ENCODE results near the gene MRPL18. TPM values are rescaled to one million over a fixed set of nuclear protein-coding genes. Genes with fewer than 3 reads are reported as not detected.

Gene MRPL18
- total and polyA plus RNA-seq, 4 experiments from 2014 or later, result 43.9 to 105 (median 56.8) TPM

DNA sequence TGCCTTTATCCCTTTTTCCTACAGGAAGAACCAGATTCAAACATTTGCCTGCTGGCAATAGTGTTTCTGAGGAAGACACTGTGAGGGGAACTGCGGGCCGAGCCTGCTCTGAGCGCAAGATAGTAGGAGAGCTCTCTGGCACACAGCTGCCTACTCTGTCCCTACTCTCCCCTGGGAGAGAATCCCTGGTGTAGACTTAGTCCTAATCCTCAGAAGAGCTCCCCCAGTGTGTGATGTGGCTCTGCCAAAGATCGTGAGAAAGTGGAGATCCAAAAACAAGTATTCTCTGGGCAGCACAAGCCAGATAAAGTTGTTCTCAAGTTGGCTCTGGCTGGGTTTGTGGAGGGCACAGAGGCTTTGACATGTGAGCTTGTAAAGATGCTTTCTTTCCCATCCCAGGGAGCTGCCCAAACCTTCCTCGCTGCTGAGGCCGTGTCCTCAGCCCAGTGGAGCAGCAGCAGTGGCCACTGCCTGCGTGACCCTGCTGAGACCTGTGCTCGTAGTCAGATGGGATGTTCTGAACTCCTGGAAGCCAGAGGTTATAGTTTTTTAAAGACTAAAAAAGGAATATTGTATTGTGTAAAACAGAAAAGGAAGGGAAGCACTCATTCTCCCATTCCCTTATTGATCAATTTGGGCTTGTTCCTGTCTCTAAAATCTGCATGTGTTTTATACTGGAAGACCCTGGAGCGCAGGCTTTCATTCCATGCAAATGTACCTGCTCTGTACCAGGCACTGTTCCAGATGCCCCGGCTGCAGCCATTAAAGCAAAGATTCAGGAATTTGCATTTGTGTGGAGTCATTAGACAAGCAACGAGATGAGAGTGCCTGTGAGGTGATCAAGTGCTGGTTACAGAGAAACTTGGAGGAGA is 40.5 kb downstream of the MRPL18 start:
- H3K36me3 Mint-ChIP-seq, result no peaks in the 10 kb centered on the region
- peak overlapping the region in 1 of 7 donors; percentile 37 for H3K27ac Mint-ChIP-seq
- POLR2A ChIA-PET (ENCODE audit: partially characterized antibody), result no interaction called here
- no peak for DNase-seq
- peaks cover 4% of the 10 kb centered on the region for H3K4me1 ChIP-seq (ENCODE audit: insufficient read depth, low read length)
- H3K36me3 ChIP-seq (ENCODE audit: insufficient read depth, low read length), result no peaks in the 10 kb centered on the region
- no peaks in the 10 kb centered on the region for H3K9me3 ChIP-seq (ENCODE audit: control insufficient read depth in 1 of 2, low read length in 2 of 2)
- CTCF ChIA-PET (ENCODE audit: partially characterized antibody), result interaction anchor here (1.1 kb wide), 1 partner anchor 22 kb away, joined by 3 read pairs; no protein-coding TSS in a partner anchor
- intact Hi-C loops (cut with micrococcal nuclease), result no loop called here
- peaks cover 0 to 1% of the 10 kb centered on the region in 2 donors for H3K27me3 Mint-ChIP-seq
- peaks cover 7 to 9% (median 9%) of the 10 kb centered on the region in 4 donors for H3K4me1 Mint-ChIP-seq
- H3K4me3 Mint-ChIP-seq, result no peak overlapping the region
- no peaks in the 10 kb centered on the region for H3K27me3 ChIP-seq (ENCODE audit: insufficient read depth, low read length)
- no peak overlapping the region for H3K27ac ChIP-seq (ENCODE audit: low read depth, low read length)
- H3K9me3 Mint-ChIP-seq, result no peaks in the 10 kb centered on the region
- H3K4me3 ChIP-seq (ENCODE audit: low read length in 2 of 2), result no peak overlapping the region

DNA sequence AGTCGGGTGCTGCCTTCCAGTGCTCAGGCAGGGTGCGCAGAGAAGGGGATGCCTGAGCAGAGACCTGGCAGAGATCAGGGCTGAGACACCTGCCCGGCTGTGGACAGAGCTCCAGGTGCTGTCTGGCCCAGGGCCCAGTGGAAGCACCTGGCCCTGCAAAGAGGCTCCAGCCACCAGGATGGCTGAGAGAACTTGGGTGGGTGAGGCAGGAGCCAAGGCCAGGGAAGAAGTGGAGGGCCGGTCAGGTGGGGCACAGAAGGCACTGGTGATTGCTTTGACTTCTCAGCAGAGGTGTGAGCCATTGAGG is 41.1 kb downstream of the MRPL18 start:
- intact Hi-C loops (cut with micrococcal nuclease), result no loop called here
- H3K27me3 Mint-ChIP-seq, result peaks cover 0 to 1% of the 10 kb centered on the region in 2 donors
- no peak overlapping the region for H3K4me3 Mint-ChIP-seq
- peaks cover 7 to 9% (median 9%) of the 10 kb centered on the region in 4 donors for H3K4me1 Mint-ChIP-seq
- ChIA-PET CTCF (ENCODE audit: partially characterized antibody) (no interaction called here), POLR2A (ENCODE audit: partially characterized antibody) (no interaction called here)
- H3K9me3 Mint-ChIP-seq, result no peaks in the 10 kb centered on the region
- Histone ChIP-seq H3K27ac (ENCODE audit: low read depth, low read length) (no peak overlapping the region), H3K36me3 (ENCODE audit: insufficient read depth, low read length) (no peaks in the 10 kb centered on the region), H3K9me3 (ENCODE audit: control insufficient read depth in 1 of 2, low read length in 2 of 2) (no peaks in the 10 kb centered on the region), H3K4me1 (ENCODE audit: insufficient read depth, low read length) (peaks cover 4% of the 10 kb centered on the region), H3K27me3 (ENCODE audit: insufficient read depth, low read length) (no peaks in the 10 kb centered on the region), H3K4me3 (ENCODE audit: low read length in 2 of 2) (no peak overlapping the region)
- DNase-seq, result no peak
- H3K36me3 Mint-ChIP-seq, result no peaks in the 10 kb centered on the region
- H3K27ac Mint-ChIP-seq, result peak overlapping the region in 1 of 7 donors; percentile 93

DNA sequence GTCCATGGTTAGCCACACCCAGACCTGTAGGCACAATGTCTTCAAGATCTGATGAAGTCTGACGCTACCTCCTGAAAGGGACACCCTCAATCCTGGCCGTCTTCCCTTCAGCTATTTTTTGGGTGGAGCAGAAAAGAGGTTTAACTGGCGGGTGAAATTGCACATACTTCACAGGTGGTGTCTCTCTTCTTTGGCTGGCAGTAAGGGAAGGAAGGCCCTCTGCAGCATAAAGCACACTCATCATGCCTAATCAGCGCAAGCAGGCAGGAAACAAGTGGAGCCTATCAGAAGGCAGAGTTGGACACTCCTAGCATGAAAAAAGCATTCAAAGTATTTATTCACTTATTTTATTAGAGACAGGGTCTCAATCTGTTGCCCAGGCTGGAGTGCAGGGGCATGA is 42.7 kb downstream of the MRPL18 start:
- intact Hi-C loops (cut with micrococcal nuclease), result no loop called here
- CTCF ChIA-PET (ENCODE audit: partially characterized antibody), result interaction anchor here (1.1 kb wide), 1 partner anchor 623 kb away, joined by 3 read pairs; no protein-coding TSS in a partner anchor

DNA sequence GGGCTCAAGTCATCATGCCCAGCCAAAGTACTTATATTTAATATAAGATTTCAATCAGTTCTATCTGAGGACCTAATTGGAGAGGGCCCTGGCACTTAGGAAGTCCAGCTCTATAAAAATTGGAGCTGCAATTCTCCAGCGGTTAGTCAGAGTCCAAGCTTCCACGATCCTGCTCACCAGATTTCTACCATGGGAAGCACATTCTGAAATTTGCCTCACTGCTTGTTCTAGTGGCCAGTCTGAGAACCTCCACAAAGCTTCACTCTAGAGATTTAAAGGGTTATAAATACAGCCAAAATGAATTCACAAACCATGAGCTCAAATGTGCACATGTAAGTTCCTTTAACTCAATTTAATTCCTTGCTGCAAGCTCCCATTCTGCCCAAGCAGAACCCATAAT is 43.3 kb downstream of the MRPL18 start:
- intact Hi-C loops (cut with micrococcal nuclease), result no loop called here
- Histone ChIP-seq H3K27me3 (ENCODE audit: insufficient read depth, low read length) (no peaks in the 10 kb centered on the region), H3K27ac (ENCODE audit: low read depth, low read length) (no peak overlapping the region), H3K9me3 (ENCODE audit: control insufficient read depth in 1 of 2, low read length in 2 of 2) (no peaks in the 10 kb centered on the region), H3K4me3 (ENCODE audit: low read length in 2 of 2) (no peak overlapping the region), H3K4me1 (ENCODE audit: insufficient read depth, low read length) (peaks cover 4% of the 10 kb centered on the region), H3K36me3 (ENCODE audit: insufficient read depth, low read length) (no peaks in the 10 kb centered on the region)
- Mint-ChIP-seq H3K36me3 (no peaks in the 10 kb centered on the region), H3K27me3 (peaks cover 1 to 3% of the 10 kb centered on the region in 2 donors), H3K27ac (no peak overlapping the region), H3K9me3 (no peaks in the 10 kb centered on the region), H3K4me3 (no peak overlapping the region), H3K4me1 (peaks cover 7 to 9% (median 9%) of the 10 kb centered on the region in 4 donors)
- ChIA-PET CTCF (ENCODE audit: partially characterized antibody) (interaction anchor here (0.5 to 1.1 kb wide), 2 partner anchors 113 to 622 kb away, joined by 3 read pairs; no protein-coding TSS in a partner anchor), POLR2A (ENCODE audit: partially characterized antibody) (interaction anchor here (0.5 to 0.8 kb wide), 3 partner anchors 14 to 229 kb away, joined by 3 read pairs; partner anchors contain the start of gene MRPL18)
- DNase-seq, result no peak

More for the DNA sequence above, 42.7 kb downstream of the MRPL18 start:
- Mint-ChIP-seq H3K36me3 (no peaks in the 10 kb centered on the region), H3K4me1 (peaks cover 7 to 9% (median 9%) of the 10 kb centered on the region in 4 donors), H3K27ac (no peak overlapping the region), H3K27me3 (peaks cover 0 to 1% of the 10 kb centered on the region in 2 donors), H3K4me3 (no peak overlapping the region), H3K9me3 (no peaks in the 10 kb centered on the region)
- H3K4me1 ChIP-seq (ENCODE audit: insufficient read depth, low read length), result peaks cover 4% of the 10 kb centered on the region
- POLR2A ChIA-PET (ENCODE audit: partially characterized antibody), result no interaction called here
- no peak overlapping the region for H3K4me3 ChIP-seq (ENCODE audit: low read length in 2 of 2)
- H3K27me3 ChIP-seq (ENCODE audit: insufficient read depth, low read length), result no peaks in the 10 kb centered on the region
- H3K27ac ChIP-seq (ENCODE audit: low read depth, low read length), result no peak overlapping the region
- no peak for DNase-seq
- H3K36me3 ChIP-seq (ENCODE audit: insufficient read depth, low read length), result no peaks in the 10 kb centered on the region
- H3K9me3 ChIP-seq (ENCODE audit: control insufficient read depth in 1 of 2, low read length in 2 of 2), result no peaks in the 10 kb centered on the region

DNA sequence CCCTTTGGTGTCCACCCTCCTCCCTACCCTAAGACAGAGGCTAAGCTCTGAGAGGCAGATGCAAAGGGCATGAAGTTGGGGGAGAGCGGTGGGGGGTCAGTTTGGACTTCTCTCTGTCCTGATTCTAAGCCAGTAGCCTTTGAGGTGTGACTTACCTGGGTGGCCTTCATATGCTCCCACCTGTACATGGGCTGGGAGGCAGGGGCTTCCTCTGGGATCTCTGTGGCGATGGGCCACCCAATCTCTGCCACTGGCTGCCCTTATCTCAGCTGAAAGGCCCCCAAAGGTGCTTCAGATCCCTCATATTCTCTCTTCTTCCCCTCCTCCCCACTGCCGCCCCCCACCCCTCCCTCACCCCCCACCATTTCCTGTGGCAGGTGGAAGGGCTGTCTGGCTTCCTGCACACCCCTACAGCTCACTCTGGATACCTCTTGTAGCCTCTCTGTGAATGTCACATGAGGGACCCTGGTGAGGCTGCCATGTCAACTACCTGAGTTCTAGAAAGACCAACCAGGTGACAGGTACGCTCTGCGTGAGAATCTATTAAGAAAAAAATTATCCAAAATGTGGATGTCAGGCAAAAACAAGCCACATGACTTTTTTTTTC is 43.8 kb downstream of the MRPL18 start:
- ChIA-PET POLR2A (ENCODE audit: partially characterized antibody) (interaction anchor here (0.5 to 0.8 kb wide), 3 partner anchors 14 to 228 kb away, joined by 3 read pairs; partner anchors contain the start of gene MRPL18), CTCF (ENCODE audit: partially characterized antibody) (interaction anchor here (0.5 kb wide), 1 partner anchor 114 kb away, joined by 3 read pairs; no protein-coding TSS in a partner anchor)
- no peak overlapping the region for H3K4me3 Mint-ChIP-seq

DNA sequence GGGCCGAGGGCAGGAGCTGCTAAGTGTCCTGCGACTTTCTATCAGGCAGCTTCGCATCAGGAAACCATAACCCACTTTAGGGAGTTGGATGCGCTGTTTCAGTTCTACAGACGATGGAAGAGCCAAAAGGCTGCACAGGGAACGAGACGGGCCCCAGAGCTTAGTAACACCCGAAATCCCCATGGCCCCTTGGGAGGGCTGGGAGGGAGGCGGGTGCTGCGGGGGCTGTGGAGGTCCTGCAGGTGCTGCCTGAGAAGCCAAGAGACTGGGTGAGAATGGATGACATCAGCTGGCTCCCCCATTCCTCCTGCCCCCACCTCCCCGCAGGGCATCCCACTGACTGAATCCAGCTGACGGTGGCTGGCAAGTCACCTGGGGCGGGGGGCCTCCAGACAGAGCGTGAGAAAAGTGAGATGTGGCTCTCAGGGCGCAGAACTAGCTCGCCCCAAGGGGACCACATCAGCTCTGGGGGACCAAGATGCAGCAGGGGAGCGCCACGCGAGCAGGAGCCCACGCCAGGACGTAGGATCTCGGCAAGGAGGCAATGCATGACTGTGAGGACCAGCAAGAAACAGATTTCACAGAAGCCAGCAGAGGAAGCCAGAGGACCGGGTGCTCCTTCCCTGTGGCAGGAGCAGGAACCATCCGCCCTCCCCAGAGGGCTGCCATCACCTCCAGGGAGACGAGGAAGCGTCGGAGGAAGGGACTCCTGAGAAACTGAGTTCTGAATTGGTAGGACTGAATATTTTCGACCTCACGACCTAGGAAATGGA is 46.6 kb downstream of the MRPL18 start:
- ChIA-PET CTCF (ENCODE audit: partially characterized antibody) (no interaction called here), POLR2A (ENCODE audit: partially characterized antibody) (no interaction called here)
- no peak overlapping the region for H3K27ac ChIP-seq (ENCODE audit: low read depth, low read length)
- Mint-ChIP-seq H3K27ac (no peak overlapping the region), H3K4me1 (peaks cover 3 to 6% (median 5%) of the 10 kb centered on the region in 4 donors), H3K4me3 (no peak overlapping the region), H3K9me3 (no peaks in the 10 kb centered on the region), H3K36me3 (no peaks in the 10 kb centered on the region), H3K27me3 (peaks cover 6 to 7% of the 10 kb centered on the region in 2 donors)
- no peaks in the 10 kb centered on the region for H3K9me3 ChIP-seq (ENCODE audit: control insufficient read depth in 1 of 2, low read length in 2 of 2)
- H3K27me3 ChIP-seq (ENCODE audit: insufficient read depth, low read length), result no peaks in the 10 kb centered on the region
- no peak overlapping the region for H3K4me3 ChIP-seq (ENCODE audit: low read length in 2 of 2)
- no peak for DNase-seq
- H3K4me1 ChIP-seq (ENCODE audit: insufficient read depth, low read length), result peaks cover 4% of the 10 kb centered on the region
- intact Hi-C loops (cut with micrococcal nuclease), result no loop called here
- no peaks in the 10 kb centered on the region for H3K36me3 ChIP-seq (ENCODE audit: insufficient read depth, low read length)

More for the DNA sequence above, 43.8 kb downstream of the MRPL18 start:
- H3K9me3 Mint-ChIP-seq, result no peaks in the 10 kb centered on the region
- no peak for DNase-seq
- no peaks in the 10 kb centered on the region for H3K36me3 ChIP-seq (ENCODE audit: insufficient read depth, low read length)
- H3K27me3 Mint-ChIP-seq, result peaks cover 1 to 4% of the 10 kb centered on the region in 2 donors
- peak overlapping the region in 1 of 7 donors; percentile 52 for H3K27ac Mint-ChIP-seq
- no peaks in the 10 kb centered on the region for H3K36me3 Mint-ChIP-seq
- H3K27ac ChIP-seq (ENCODE audit: low read depth, low read length), result no peak overlapping the region
- H3K4me3 ChIP-seq (ENCODE audit: low read length in 2 of 2), result no peak overlapping the region
- no peaks in the 10 kb centered on the region for H3K27me3 ChIP-seq (ENCODE audit: insufficient read depth, low read length)
- H3K4me1 Mint-ChIP-seq, result peaks cover 7 to 9% (median 9%) of the 10 kb centered on the region in 4 donors
- peaks cover 4% of the 10 kb centered on the region for H3K4me1 ChIP-seq (ENCODE audit: insufficient read depth, low read length)
- intact Hi-C loops (cut with micrococcal nuclease), result no loop called here
- no peaks in the 10 kb centered on the region for H3K9me3 ChIP-seq (ENCODE audit: control insufficient read depth in 1 of 2, low read length in 2 of 2)

DNA sequence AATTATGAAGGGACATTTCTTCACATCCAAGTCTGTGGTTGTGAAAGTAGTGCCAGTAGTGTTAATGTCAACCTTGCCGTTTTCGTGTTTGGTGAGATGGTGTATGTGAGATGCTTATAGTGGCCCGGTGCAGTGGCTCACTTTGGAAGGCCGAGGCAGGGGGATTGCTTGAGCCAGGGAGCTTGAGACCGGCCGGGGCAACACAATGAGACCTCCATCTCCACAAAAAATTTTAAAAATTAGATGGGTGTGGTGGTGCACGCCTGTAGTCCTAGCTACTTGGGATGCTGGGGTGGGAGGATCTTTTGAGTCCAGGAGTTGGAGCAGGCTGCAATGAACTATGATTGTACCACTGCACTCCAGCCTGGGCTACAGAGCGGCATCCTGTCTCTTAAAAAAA is 47.2 kb downstream of the MRPL18 start:
- H3K9me3 ChIP-seq (ENCODE audit: control insufficient read depth in 1 of 2, low read length in 2 of 2), result no peaks in the 10 kb centered on the region
- POLR2A ChIA-PET (ENCODE audit: partially characterized antibody), result no interaction called here
- no peaks in the 10 kb centered on the region for H3K27me3 ChIP-seq (ENCODE audit: insufficient read depth, low read length)
- no peaks in the 10 kb centered on the region for H3K9me3 Mint-ChIP-seq
- H3K27ac Mint-ChIP-seq, result no peak overlapping the region
- H3K36me3 ChIP-seq (ENCODE audit: insufficient read depth, low read length), result no peaks in the 10 kb centered on the region
- no peak overlapping the region for H3K4me3 Mint-ChIP-seq
- H3K4me1 ChIP-seq (ENCODE audit: insufficient read depth, low read length), result peaks cover 4% of the 10 kb centered on the region
- peaks cover 3 to 6% (median 5%) of the 10 kb centered on the region in 4 donors for H3K4me1 Mint-ChIP-seq
- H3K4me3 ChIP-seq (ENCODE audit: low read length in 2 of 2), result no peak overlapping the region
- CTCF ChIA-PET (ENCODE audit: partially characterized antibody), result no interaction called here
- no peak for DNase-seq
- no peak overlapping the region for H3K27ac ChIP-seq (ENCODE audit: low read depth, low read length)
- no peaks in the 10 kb centered on the region for H3K36me3 Mint-ChIP-seq
- intact Hi-C loops (cut with micrococcal nuclease), result no loop called here
- peaks cover 6 to 7% of the 10 kb centered on the region in 2 donors for H3K27me3 Mint-ChIP-seq
